Measurements from ENCODE around the gene LAMB1. TPM values are rescaled to one million over a fixed set of nuclear protein-coding genes. Genes with fewer than 3 reads are reported as not detected.
A peak's percentile ranks its signal among the peaks of the same experiment; 100 is the strongest.
"Not testable (repeated sequence)": the region's sequence is repeated elsewhere in the genome, so short reads cannot be mapped to it uniquely, and the experiment has no call there.

The LAMB1 gene
- total and polyA plus RNA-seq, 2 experiments from 2014 or later, result 31.8 to 34.0 TPM

DNA sequence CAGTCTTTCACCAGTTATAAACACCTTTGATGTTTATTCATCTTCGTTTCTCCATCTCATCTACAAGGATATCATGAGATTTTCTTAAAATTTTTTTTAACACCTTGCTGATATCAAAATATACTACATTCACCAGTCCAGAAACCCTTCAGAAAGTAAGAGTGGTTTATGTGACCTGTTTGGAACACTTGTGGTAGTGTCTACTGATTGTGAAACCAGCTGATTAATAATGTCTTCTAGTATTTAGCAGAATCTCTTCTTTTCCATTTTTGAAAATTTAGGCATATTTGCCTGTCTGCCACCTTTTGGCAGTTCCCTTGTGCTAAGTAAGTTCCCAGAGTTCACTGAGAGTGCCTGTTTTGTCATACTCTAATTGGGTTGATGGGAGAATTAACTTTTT, 93.5 kb downstream of the LAMB1 start:
- no peak for DNase-seq (ENCODE audit: low read depth in 1 of 2, low spot score in 1 of 2)
- H3K27ac ChIP-seq, result no peak overlapping the region
- H3K9me3 ChIP-seq (ENCODE audit: low read depth), result no peaks in the 10 kb centered on the region
- H3K36me3 ChIP-seq, result peaks cover 61% of the 10 kb centered on the region
- TF ChIP-seq CTCF (IDR thresholded peaks at IDR 0.05; ENCODE audit: low read depth, low read length), result no peak
- no peaks in the 10 kb centered on the region for H3K4me1 ChIP-seq (ENCODE audit: low read depth)
- H3K27me3 ChIP-seq, result no peaks in the 10 kb centered on the region
- no peak overlapping the region for H3K4me3 ChIP-seq

DNA sequence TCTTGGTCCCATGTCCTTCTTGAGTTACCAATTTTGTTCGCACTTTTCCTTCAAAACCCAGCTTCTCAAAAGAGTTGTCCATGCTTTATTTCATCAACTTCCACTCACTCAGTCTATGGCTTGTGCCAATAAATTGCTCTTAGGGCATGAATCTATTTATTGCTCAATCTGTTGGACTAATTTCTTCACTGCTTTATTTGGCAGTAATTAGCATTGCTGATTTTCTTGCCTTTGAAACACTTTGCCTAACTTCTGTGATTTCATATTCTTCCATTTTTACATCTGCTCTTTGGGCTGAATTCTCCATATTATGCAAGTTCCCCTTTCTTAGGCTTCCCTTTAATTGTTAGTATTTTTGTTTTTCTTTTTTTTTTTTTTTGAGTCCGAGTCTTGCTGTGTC, 95.2 kb downstream of the LAMB1 start:
- H3K9me3 ChIP-seq (ENCODE audit: low read depth), result no peaks in the 10 kb centered on the region
- peak in 1 of 2 donors; percentile 43 for DNase-seq (ENCODE audit: low read depth in 1 of 2, low spot score in 1 of 2)
- no peaks in the 10 kb centered on the region for H3K27me3 ChIP-seq
- H3K4me3 ChIP-seq, result no peak overlapping the region
- no peak for TF ChIP-seq CTCF (IDR thresholded peaks at IDR 0.05; ENCODE audit: low read depth, low read length)
- H3K27ac ChIP-seq, result no peak overlapping the region
- no peaks in the 10 kb centered on the region for H3K4me1 ChIP-seq (ENCODE audit: low read depth)
- peaks cover 75% of the 10 kb centered on the region for H3K36me3 ChIP-seq

- H3K27me3 ChIP-seq, result no peaks in the 10 kb centered on the region
- H3K36me3 ChIP-seq, result peaks cover 43% of the 10 kb centered on the region
- peak; percentile 24 to 31 for DNase-seq (ENCODE audit: low read depth in 1 of 2, low spot score in 1 of 2)
- peaks cover 16% of the 10 kb centered on the region for H3K4me1 ChIP-seq (ENCODE audit: low read depth)
- H3K27ac ChIP-seq, result peak overlapping the region; percentile 75
- no peaks in the 10 kb centered on the region for H3K9me3 ChIP-seq (ENCODE audit: low read depth)
- TF ChIP-seq CTCF (IDR thresholded peaks at IDR 0.05; ENCODE audit: low read depth, low read length), result no peak
- H3K4me3 ChIP-seq, result no peak overlapping the region
Observed at GRCh38 chr7:107902381-107902780, 100.6 kb downstream of the LAMB1 start.

- peaks cover 25% of the 10 kb centered on the region for H3K36me3 ChIP-seq
- H3K27ac ChIP-seq, result no peak overlapping the region
- no peak overlapping the region for H3K4me3 ChIP-seq
- H3K9me3 ChIP-seq (ENCODE audit: low read depth), result no peaks in the 10 kb centered on the region
- no peak for TF ChIP-seq CTCF (IDR thresholded peaks at IDR 0.05; ENCODE audit: low read depth, low read length)
- H3K27me3 ChIP-seq, result no peaks in the 10 kb centered on the region
- H3K4me1 ChIP-seq (ENCODE audit: low read depth), result peaks cover 16% of the 10 kb centered on the region
- no peak for DNase-seq (ENCODE audit: low read depth in 1 of 2, low spot score in 1 of 2)
Observed at GRCh38 chr7:107900496-107901015, 102.4 kb downstream of the LAMB1 start.

DNA sequence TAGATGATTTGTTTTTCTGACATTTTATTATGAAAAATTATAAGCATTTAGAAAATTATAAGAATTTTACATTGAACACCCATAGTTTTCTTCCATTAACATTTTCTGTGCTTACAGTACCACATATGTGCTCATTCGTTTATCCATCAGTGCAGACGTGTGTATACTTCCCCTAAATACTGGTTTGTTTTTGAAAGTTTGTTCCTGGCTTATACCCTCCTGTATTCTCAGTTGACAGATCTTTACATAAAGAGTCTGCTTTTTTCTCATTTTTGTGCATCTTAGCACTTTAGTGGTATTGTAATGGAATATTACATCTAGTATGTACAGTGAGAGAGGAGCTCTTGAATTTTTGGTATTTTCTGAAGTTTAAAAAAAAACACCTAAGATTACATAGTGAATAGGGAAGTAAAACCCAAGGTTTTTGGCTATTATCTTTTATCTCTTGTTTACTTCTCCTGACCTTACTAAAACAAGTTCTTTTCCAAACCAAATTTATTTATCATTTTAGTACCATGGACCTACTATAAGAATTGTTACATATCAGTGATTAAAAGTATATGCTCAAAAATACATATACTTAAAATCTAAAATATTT, 103.9 kb downstream of the LAMB1 start:
- Histone ChIP-seq H3K9me3 (ENCODE audit: low read depth) (no peaks in the 10 kb centered on the region), H3K27me3 (no peaks in the 10 kb centered on the region), H3K4me3 (no peak overlapping the region), H3K27ac (no peak overlapping the region), H3K36me3 (peaks cover 20% of the 10 kb centered on the region), H3K4me1 (ENCODE audit: low read depth) (peaks cover 16% of the 10 kb centered on the region)
- no peak for TF ChIP-seq CTCF (IDR thresholded peaks at IDR 0.05; ENCODE audit: low read depth, low read length)
- no peak for DNase-seq (ENCODE audit: low read depth in 1 of 2, low spot score in 1 of 2)

DNA sequence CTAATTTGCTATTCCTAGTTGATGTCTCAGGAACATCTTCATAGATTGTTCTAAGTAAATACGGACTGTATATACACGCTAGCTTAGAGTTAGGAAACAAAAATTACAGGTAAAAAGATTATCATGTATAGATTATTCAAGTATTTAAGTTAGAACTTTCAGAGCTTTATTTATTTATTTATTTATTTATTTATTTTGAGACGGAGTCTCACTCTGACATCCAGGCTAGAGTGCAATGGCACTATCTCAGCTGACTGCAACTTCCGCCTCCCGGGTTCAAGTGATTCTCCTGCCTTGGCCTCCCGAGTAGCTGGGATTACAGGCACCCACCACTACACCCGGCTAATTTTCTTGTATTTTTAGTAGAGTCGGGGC, 110.6 kb downstream of the LAMB1 start:
- H3K9me3 ChIP-seq (ENCODE audit: low read depth); H3K36me3 ChIP-seq; DNase-seq (ENCODE audit: low read depth in 1 of 2, low spot score in 1 of 2); H3K27me3 ChIP-seq: not testable (repeated sequence)
- H3K4me3 ChIP-seq, result peak overlapping the region; percentile 70
- peaks cover 12% of the 10 kb centered on the region for H3K4me1 ChIP-seq (ENCODE audit: low read depth)
- peak overlapping the region; percentile 99 for H3K27ac ChIP-seq

Measured in cardiac muscle cell (in vitro differentiated cells and primary cell).